Activated naive CD4-positive, alpha-beta T cell treated with anti-CD3 and anti-CD28 coated beads, Interleukin-2, amount 10 ng/mL, durations not matched to agents 7 days and 5 days (primary cell): Measurements from ENCODE around the gene SLCO6A1.

Experiments
- CTCF ChIA-PET: fragments of 350-600 bp; sonication (Branson Sonifier 250); formaldehyde crosslinking; loops from one replicate; lab custom pipeline; 2021; ENCODE audit warnings: antibody characterized with exemption; lab: Charles Lee
- DNase-seq: peaks from one replicate; pipeline ENCODE4 v3.0.0-alpha.2; 2020
- H3K27ac Mint-ChIP-seq: one replicate; pipeline ENCODE4 v1.8.0; 2021; ENCODE audit warnings: mild to moderate bottlenecking, moderate library complexity, mixed read lengths
- H3K27me3 Mint-ChIP-seq: one replicate; pipeline ENCODE4 v1.8.0; 2021; ENCODE audit warnings: mild to moderate bottlenecking, mixed read lengths
- H3K36me3 Mint-ChIP-seq: one replicate; pipeline ENCODE4 v1.8.0; 2021; ENCODE audit warnings: mixed read lengths
- H3K4me1 Mint-ChIP-seq: one replicate; pipeline ENCODE4 v1.8.0; 2021; ENCODE audit warnings: mixed read lengths
- H3K4me3 Mint-ChIP-seq: one replicate; pipeline ENCODE4 v1.8.0; 2021; ENCODE audit warnings: mild to moderate bottlenecking, moderate library complexity, mixed read lengths
- H3K9me3 Mint-ChIP-seq: one replicate; pipeline ENCODE4 v1.8.0; 2021; ENCODE audit warnings: mixed read lengths

Gene SLCO6A1, protein sequence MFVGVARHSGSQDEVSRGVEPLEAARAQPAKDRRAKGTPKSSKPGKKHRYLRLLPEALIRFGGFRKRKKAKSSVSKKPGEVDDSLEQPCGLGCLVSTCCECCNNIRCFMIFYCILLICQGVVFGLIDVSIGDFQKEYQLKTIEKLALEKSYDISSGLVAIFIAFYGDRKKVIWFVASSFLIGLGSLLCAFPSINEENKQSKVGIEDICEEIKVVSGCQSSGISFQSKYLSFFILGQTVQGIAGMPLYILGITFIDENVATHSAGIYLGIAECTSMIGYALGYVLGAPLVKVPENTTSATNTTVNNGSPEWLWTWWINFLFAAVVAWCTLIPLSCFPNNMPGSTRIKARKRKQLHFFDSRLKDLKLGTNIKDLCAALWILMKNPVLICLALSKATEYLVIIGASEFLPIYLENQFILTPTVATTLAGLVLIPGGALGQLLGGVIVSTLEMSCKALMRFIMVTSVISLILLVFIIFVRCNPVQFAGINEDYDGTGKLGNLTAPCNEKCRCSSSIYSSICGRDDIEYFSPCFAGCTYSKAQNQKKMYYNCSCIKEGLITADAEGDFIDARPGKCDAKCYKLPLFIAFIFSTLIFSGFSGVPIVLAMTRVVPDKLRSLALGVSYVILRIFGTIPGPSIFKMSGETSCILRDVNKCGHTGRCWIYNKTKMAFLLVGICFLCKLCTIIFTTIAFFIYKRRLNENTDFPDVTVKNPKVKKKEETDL

DNA sequence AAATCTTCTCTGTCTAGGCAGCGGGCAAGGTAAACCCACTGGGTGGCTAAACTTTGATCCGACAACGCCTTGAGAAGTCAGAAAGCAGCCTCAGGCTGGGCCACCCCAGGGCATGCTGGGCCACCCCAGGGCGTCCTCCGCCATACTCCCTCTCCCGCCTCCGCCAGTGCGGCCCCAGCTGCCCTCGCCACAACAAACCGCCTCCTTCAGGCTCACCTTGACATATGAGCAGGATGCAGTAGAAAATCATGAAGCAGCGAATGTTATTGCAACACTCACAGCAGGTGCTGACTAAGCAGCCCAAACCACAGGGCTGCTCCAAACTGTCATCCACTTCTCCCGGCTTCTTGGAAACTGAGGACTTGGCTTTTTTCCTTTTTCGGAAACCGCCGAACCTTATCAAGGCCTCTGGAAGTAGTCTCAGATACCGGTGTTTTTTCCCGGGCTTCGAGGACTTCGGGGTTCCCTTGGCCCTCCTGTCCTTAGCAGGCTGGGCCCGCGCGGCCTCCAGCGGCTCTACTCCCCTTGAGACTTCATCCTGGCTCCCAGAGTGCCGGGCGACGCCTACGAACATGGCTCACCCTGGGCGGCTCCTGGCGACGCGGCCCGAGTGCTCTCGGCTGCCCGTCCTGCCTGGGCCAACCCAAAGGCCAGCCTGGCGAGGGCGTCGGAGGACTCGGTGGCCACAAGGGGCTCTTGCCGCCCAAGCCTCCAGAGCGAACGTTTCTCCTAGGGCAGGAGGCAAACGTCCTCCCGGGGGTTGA is at the start of gene SLCO6A1:
SLCO6A1 (minus strand) TSS at position 731 of the 764 bp plus-strand sequence; CDS start at position 574, 157 bp downstream.
- Mint-ChIP-seq H3K36me3 (no peaks in the 10 kb centered on the region), H3K4me3 (no peak within 1 kb of the TSS), H3K9me3 (no peaks in the 10 kb centered on the region), H3K4me1 (no peaks in the 10 kb centered on the region), H3K27me3 (no peaks in the 10 kb centered on the region), H3K27ac (no peak within 1 kb of the TSS)
- DNase-seq = no peak
- CTCF ChIA-PET = no interaction called here

DNA sequence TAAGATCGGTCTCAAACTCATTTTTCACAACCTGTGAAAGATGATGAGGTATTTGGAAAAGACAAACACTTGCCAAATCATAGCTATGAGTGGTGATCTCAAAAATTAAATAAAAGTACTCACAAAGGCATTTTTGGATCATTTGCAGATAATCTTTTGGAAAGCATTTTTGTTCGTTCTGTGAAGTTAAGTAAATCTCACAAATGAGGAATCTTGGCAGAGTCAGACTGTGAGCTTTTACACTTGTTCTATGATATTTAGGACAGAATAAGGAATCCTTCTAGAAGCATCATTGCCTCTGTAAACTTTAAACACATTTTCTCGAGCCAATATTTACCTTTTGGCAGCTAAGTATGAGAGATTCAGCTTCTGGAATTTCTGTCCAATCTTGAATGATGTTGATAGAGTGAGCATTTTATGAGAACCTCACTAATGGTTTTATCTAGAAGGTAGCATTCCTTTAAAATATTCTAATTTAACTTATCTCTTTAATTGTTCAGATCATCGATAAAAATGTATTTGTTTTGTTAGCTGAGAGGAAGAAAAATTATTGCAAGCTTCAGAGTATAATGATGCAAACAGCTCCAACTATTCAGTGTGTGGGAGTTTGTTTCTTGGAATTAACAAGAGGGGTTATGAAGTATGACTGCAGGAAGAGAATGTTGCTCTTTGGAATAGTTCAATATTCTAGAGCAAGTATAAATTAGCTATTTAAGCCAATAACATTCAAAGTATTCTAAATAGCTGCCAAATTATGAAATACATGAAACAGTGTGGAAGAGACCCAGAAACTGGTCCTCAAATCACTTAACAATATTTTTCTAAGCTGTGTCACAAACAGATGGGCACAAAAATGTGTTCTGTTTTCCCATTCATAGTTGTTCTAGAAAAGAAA is 48.6 kb upstream of the SLCO6A1 start:
- no peak for DNase-seq
- Mint-ChIP-seq H3K4me3 (no peak overlapping the region), H3K36me3 (no peaks in the 10 kb centered on the region), H3K27ac (no peak overlapping the region), H3K27me3 (no peaks in the 10 kb centered on the region), H3K4me1 (no peaks in the 10 kb centered on the region), H3K9me3 (no peaks in the 10 kb centered on the region)
- CTCF ChIA-PET = no interaction called here

DNA sequence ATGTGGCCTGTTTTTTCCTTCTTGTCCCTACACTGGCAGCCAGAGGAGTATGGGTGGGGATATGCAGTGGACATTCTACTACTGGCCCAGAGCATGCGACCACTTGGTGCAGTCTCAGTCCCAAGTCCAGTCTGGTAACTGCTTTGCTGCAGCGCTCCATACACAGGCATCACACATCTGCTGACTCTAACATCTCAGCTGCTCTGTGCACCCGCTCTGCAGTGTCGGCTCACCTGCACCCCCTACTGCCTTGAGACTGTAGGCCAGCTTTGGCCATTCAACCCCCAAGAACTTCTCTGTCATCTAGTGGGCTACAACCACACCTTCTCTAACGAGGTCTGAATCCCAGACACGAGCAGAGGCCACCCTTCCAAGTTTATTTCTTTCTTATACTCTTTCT is 46.4 kb upstream of the SLCO6A1 start:
- H3K4me1 Mint-ChIP-seq = no peaks in the 10 kb centered on the region
- no peak overlapping the region for H3K27ac Mint-ChIP-seq
- no peaks in the 10 kb centered on the region for H3K9me3 Mint-ChIP-seq
- CTCF ChIA-PET = no interaction called here
- no peak overlapping the region for H3K4me3 Mint-ChIP-seq
- no peak for DNase-seq
- H3K36me3 Mint-ChIP-seq = no peaks in the 10 kb centered on the region
- H3K27me3 Mint-ChIP-seq = no peaks in the 10 kb centered on the region

DNA sequence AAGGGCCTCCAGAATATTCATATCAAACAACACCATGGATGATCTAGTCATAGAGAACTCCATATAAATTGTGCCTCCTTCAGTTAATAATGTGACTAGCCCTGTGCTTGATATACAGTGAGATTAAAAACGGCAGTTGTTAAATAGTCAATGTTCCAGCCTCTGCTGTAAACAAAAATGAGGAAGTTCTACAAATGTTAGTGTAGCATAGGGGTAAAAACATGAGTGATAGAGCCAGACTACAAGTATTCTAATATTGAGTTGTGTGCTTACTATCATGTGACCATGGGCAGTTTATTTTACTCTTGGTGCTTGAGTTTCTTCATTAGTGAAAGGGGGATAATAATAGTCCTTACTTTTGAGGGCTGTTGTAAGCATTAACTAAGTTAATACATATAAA is 43.3 kb upstream of the SLCO6A1 start:
- Mint-ChIP-seq H3K4me3 (no peak overlapping the region), H3K27me3 (peaks cover 6% of the 10 kb centered on the region), H3K9me3 (no peaks in the 10 kb centered on the region), H3K27ac (no peak overlapping the region), H3K36me3 (no peaks in the 10 kb centered on the region), H3K4me1 (no peaks in the 10 kb centered on the region)
- no peak for DNase-seq
- CTCF ChIA-PET = no interaction called here

DNA sequence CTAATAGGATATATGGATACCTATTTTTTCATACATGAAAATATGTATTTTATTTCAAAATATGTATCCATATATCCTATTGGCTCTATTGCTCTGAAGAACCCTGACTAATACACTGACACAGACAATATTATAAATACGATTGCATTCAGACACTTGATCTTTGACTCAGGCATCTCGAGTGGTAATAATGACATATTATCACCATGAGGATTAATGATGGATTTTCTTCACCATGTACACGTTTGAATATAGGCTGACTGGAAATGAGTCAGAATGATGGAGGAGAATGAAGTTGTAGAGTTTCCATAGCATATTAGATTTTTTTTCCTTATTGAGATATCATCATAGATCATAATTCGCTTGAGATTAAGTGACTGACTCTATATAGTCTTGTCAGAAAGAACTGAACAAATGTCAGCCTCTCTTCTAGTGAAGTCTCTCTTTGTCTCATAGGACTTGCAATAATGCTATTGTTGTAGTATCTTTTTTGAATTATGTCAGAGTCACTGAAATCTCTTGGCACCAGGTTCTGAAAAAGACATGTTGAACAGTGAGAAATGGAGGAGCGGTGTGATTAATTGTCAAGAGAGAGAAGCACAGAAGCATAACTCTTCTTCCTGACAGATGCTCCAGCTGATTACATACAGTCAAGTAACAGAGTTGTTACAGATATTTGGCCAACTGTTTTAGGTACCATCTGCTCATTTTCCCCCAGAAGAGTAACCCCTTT is 41.4 kb upstream of the SLCO6A1 start:
- H3K4me1 Mint-ChIP-seq = no peaks in the 10 kb centered on the region
- H3K4me3 Mint-ChIP-seq = no peak overlapping the region
- H3K9me3 Mint-ChIP-seq = no peaks in the 10 kb centered on the region
- H3K36me3 Mint-ChIP-seq = no peaks in the 10 kb centered on the region
- H3K27ac Mint-ChIP-seq = no peak overlapping the region
- no peak for DNase-seq
- CTCF ChIA-PET = interaction anchor here (1.2 kb wide), 1 partner anchor 21 kb away, joined by 3 read pairs; no protein-coding TSS in a partner anchor
- H3K27me3 Mint-ChIP-seq = peaks cover 6% of the 10 kb centered on the region

DNA sequence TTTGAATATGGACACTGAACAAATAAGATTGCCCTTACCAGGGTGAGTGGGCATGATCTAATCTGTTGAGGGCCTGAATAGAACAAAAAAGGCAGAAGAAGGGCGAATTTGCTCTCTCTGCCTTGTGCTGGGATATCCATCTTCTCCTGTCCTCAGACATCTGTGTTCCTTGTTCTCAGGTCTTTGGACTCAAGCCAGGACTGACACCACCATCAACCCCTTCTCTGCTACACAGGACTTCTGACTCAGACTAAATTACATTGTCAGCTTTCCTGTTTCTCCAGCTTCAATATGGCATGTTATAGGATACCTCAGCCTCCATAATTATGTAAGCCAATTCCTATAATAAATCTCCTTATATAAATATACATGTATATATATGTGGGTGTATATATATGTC is 40.8 kb upstream of the SLCO6A1 start:
- H3K4me3 Mint-ChIP-seq = no peak overlapping the region
- DNase-seq = no peak
- no peak overlapping the region for H3K27ac Mint-ChIP-seq

DNA sequence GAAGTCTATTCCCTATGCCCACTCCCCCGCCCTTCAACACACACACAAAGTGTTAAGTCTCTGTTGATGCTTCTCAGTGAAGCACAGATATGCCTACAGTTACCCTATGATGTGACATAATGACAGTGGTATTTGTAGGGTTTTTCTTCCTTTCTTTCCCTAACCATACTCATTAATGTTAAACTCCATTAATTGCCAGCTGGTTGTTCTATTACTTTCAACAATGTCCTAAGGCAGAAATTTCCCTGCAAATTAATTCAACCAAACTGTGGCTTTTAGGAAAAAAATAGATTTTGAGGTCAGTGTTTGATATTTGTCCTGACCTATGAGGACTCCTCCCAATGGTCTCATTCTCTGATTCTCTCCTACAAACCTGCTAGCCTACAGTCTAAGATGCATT is 38.2 kb upstream of the SLCO6A1 start:
- no peaks in the 10 kb centered on the region for H3K9me3 Mint-ChIP-seq
- CTCF ChIA-PET = interaction anchor here (0.9 to 1.7 kb wide), 4 partner anchors 13 to 603 kb away, joined by 3 to 7 read pairs (median 3); no protein-coding TSS in a partner anchor
- H3K27me3 Mint-ChIP-seq = peaks cover 6% of the 10 kb centered on the region
- DNase-seq = no peak
- H3K4me3 Mint-ChIP-seq = no peak overlapping the region
- no peaks in the 10 kb centered on the region for H3K36me3 Mint-ChIP-seq
- H3K27ac Mint-ChIP-seq = no peak overlapping the region
- no peaks in the 10 kb centered on the region for H3K4me1 Mint-ChIP-seq

More for the DNA sequence above, 40.8 kb upstream of the SLCO6A1 start:
- peaks cover 6% of the 10 kb centered on the region for H3K27me3 Mint-ChIP-seq
- CTCF ChIA-PET = interaction anchor here (1.2 kb wide), 1 partner anchor 22 kb away, joined by 3 read pairs; no protein-coding TSS in a partner anchor
- H3K4me1 Mint-ChIP-seq = no peaks in the 10 kb centered on the region
- H3K9me3 Mint-ChIP-seq = no peaks in the 10 kb centered on the region
- no peaks in the 10 kb centered on the region for H3K36me3 Mint-ChIP-seq

DNA sequence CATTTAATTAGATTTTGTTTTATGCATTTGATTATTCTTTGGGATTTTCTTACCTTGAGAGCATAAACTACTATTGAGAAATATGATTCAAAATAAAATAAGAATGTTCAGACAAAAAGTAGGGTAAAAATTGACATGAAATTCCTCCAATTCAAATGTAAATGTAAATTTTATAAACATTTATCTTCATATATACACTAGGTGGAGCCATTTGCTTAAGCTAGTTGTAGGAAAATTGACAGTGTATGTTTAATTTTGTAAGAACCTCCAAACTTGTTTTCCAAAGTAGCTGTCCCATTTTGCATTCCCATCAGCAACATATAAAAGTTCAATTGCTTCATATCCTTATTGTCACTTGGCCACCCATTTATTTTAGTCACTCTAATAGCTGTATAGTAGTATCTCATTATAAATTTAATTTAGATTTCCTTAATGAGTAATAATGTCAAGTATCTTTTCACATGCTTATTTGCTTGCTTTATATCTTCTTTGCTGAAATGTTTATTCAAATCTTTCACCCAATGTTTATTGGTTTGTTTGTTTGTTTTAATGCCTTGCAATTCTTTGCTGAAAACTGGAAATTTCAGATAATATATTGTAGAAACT is 37.6 kb upstream of the SLCO6A1 start:
- Mint-ChIP-seq H3K36me3 (no peaks in the 10 kb centered on the region), H3K27me3 (peaks cover 6% of the 10 kb centered on the region), H3K27ac (no peak overlapping the region), H3K4me1 (no peaks in the 10 kb centered on the region), H3K9me3 (no peaks in the 10 kb centered on the region), H3K4me3 (no peak overlapping the region)
- no peak for DNase-seq
- CTCF ChIA-PET = interaction anchor here (0.9 to 1.7 kb wide), 4 partner anchors 14 to 603 kb away, joined by 3 to 7 read pairs (median 3); no protein-coding TSS in a partner anchor

DNA sequence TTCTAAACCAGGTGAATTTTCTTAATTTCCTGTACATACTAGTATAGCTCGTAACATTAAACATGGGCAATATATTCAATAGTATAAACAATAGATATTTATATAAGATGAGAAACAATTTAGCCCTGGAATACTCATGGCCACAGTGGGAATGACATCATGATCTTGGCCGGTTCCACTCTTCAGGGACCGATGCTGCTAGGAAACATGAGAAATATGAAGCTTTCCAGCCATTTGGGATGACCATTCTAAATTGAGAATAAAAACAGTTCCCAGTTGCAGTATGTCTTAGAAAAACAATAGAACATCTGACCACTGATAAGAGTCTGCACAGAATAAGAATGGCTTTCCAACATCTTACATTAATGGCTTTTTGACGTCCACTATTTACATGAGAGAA is 33.3 kb upstream of the SLCO6A1 start:
- no peaks in the 10 kb centered on the region for H3K36me3 Mint-ChIP-seq
- no peak overlapping the region for H3K27ac Mint-ChIP-seq
- DNase-seq = no peak
- H3K9me3 Mint-ChIP-seq = no peaks in the 10 kb centered on the region
- no peaks in the 10 kb centered on the region for H3K4me1 Mint-ChIP-seq
- CTCF ChIA-PET = no interaction called here
- H3K4me3 Mint-ChIP-seq = no peak overlapping the region
- H3K27me3 Mint-ChIP-seq = no peaks in the 10 kb centered on the region

DNA sequence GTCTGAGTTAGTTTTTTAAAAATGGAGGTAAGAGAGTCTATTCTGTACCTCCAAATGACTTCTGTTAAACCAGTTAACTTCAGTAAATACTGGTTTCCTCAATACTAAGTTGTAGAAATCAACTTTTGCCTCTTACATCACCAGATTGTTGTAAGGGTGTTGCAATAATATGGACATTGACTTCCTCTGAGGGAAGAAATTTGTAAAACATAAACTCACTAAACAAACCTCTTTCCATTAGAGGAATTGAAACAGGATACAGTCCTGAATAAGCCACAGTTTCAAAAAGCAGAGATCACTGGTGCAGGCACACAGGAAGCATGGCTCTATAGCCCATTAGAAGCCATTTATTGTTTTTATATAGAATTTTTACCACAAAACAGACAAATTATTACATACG is 32.7 kb upstream of the SLCO6A1 start:
- no peaks in the 10 kb centered on the region for H3K27me3 Mint-ChIP-seq
- no peak overlapping the region for H3K27ac Mint-ChIP-seq
- H3K4me3 Mint-ChIP-seq = no peak overlapping the region
- H3K36me3 Mint-ChIP-seq = no peaks in the 10 kb centered on the region
- DNase-seq = no peak
- H3K9me3 Mint-ChIP-seq = no peaks in the 10 kb centered on the region
- CTCF ChIA-PET = no interaction called here
- H3K4me1 Mint-ChIP-seq = no peaks in the 10 kb centered on the region

DNA sequence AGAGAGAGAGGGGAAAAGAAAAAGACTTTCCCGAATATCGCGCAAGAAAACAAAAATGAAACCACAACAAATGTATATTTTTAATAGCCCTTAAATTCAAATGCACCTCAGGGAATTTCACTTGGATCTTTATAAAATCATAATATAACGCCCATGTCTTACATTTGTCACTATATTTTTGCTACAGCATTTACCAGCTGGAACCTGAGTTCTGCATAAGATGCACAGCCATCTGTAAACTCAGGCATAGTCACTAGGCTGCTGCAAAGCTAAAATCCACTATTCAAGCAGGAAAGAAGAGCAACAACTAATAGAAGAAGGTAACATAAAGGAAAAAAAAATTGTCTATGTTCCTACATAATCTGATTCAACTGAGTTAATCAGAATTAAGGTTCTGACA is 30.6 kb upstream of the SLCO6A1 start:
- Mint-ChIP-seq H3K9me3 (peaks cover 2% of the 10 kb centered on the region), H3K4me1 (no peaks in the 10 kb centered on the region), H3K27me3 (no peaks in the 10 kb centered on the region), H3K27ac (no peak overlapping the region), H3K4me3 (no peak overlapping the region), H3K36me3 (no peaks in the 10 kb centered on the region)
- no peak for DNase-seq
- CTCF ChIA-PET = no interaction called here

DNA sequence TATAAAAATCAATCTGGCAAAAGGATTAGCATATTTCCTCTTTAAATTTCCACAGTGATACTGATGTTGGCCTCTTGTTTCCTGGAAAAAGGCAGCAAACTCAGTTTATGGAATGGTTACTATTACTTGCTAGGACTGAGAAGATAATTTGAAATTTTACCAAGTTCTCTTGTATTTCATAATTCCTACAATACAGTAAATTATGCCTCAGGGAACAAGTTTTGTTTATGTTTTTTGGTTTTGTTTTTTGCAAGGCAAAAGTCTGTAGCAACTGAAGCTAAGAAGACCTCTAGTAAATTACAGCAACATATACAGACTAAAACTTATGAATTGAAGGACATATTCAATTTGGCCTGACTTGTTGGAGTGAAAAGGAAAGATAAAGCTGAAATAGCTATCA is 30.2 kb upstream of the SLCO6A1 start:
- CTCF ChIA-PET = no interaction called here
- H3K4me3 Mint-ChIP-seq = no peak overlapping the region
- no peak for DNase-seq
- no peaks in the 10 kb centered on the region for H3K4me1 Mint-ChIP-seq
- no peak overlapping the region for H3K27ac Mint-ChIP-seq
- no peaks in the 10 kb centered on the region for H3K36me3 Mint-ChIP-seq
- H3K9me3 Mint-ChIP-seq = peaks cover 2% of the 10 kb centered on the region
- H3K27me3 Mint-ChIP-seq = no peaks in the 10 kb centered on the region

DNA sequence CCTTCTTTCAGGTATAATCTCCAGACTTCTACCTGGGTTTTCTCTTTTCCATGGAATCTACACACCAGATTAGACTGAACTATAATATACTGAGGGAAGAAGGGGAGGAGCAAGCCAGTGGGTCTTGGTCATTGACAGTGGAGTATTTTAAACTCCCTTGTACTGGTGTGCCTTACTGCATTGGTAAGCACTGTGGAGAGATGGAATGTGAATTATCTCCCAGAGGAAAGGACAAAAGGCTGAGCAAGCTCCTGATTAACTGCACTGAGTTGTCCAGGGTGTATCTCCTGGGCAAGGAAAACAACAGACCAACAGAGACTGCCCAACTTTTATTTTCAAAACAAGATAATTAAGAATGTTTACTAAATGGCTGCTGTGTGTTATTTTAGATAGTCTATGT is 29.8 kb upstream of the SLCO6A1 start:
- Mint-ChIP-seq H3K4me1 (no peaks in the 10 kb centered on the region), H3K27ac (no peak overlapping the region), H3K27me3 (no peaks in the 10 kb centered on the region), H3K36me3 (no peaks in the 10 kb centered on the region), H3K9me3 (peaks cover 2% of the 10 kb centered on the region), H3K4me3 (no peak overlapping the region)
- CTCF ChIA-PET = no interaction called here
- no peak for DNase-seq
